SK-N-SH (cell line): ENCODE results near the gene COL10A1. TPM values are rescaled to one million over a fixed set of nuclear protein-coding genes. Genes with fewer than 3 reads are reported as not detected.

Experiments
- CTCF ChIA-PET: fragments of 300-600, 350-600 bp; formaldehyde crosslinking; extraction: SDS; loops from one replicate; lab custom pipeline; 2021; lab: Yijun Ruan, JAX
- POLR2A ChIA-PET: fragments of 350-600 bp; sonication (Branson Sonifier 250); formaldehyde crosslinking; extraction: SDS; loops from one replicate; lab custom pipeline; 2020; ENCODE audit warnings: antibody characterized with exemption, inconsistent platforms; lab: Yijun Ruan, JAX
- DNase-seq: peaks from one replicate; pipeline ENCODE4 v3.0.0; 2012
- H2AFZ ChIP-seq: fragments of 200-600 bp; sonication (generic); 2 replicates; pipeline ENCODE4 v1.8.1; 2016; ENCODE audit warnings: antibody characterized with exemption, mild to moderate bottlenecking, low read depth
- H3F3A ChIP-seq: fragments of 200-600 bp; sonication (generic); replicated peaks from 2 replicates; pipeline ENCODE3; 2016; ENCODE audit warnings: antibody characterized with exemption, mild to moderate bottlenecking; ENCODE audit not compliant: insufficient read depth
- H3K27ac ChIP-seq, 2 experiments: fragments of 200-500 bp in 1 of 2; fragments of 200-600 bp in 1 of 2; sonication (Bioruptor generic) in 1 of 2; sonication (generic), shearing (Covaris generic) in 1 of 2; 2 replicates each; pipeline versions ENCODE4 v1.5.1 to v1.6.1; 2014 to 2016; ENCODE audit warnings: low read depth in 2 of 2, inconsistent platforms in 1 of 2, low read length in 1 of 2, mild to moderate bottlenecking in 1 of 2, mixed read lengths in 1 of 2
- H3K27me3 ChIP-seq: fragments of 200-600 bp; sonication (generic), shearing (Covaris generic); 2 replicates; pipeline ENCODE4 v1.6.1; 2016; ENCODE audit warnings: mixed run types; ENCODE audit not compliant: insufficient read depth
- H3K36me3 ChIP-seq, 2 experiments: fragments of 200-500 bp in 1 of 2; fragments of 200-600 bp in 1 of 2; sonication (Bioruptor generic) in 1 of 2; sonication (generic) in 1 of 2; replicated peaks in 1 of 2; 2 replicates each; pipeline versions ENCODE3 to v1.5.1; 2014 to 2016; ENCODE audit warnings: low read length in 1 of 2, mild to moderate bottlenecking in 1 of 2; ENCODE audit not compliant: insufficient read depth in 2 of 2, control insufficient read depth in 1 of 2
- H3K4me1 ChIP-seq, 2 experiments: fragments of 200-500 bp in 1 of 2; fragments of 200-600 bp in 1 of 2; sonication (Bioruptor generic) in 1 of 2; sonication (generic), shearing (Covaris generic) in 1 of 2; 2 replicates each; pipeline versions ENCODE4 v1.5.1 to v1.6.1; 2014 to 2016; ENCODE audit warnings: low read depth in 1 of 2, low read length in 1 of 2, mixed run types in 1 of 2; ENCODE audit not compliant: insufficient read depth in 2 of 2, control insufficient read depth in 1 of 2
- H3K4me2 ChIP-seq: fragments of 200-600 bp; sonication (generic), shearing (Covaris generic); 2 replicates; pipeline ENCODE4 v1.6.1; 2017; ENCODE audit warnings: mixed run types
- H3K4me3 ChIP-seq, 2 experiments: fragments of 200-500 bp in 1 of 2; fragments of 200-600 bp in 1 of 2; sonication (Bioruptor generic) in 1 of 2; sonication (generic), shearing (Covaris generic) in 1 of 2; 2 replicates each; pipeline versions ENCODE4 v1.5.1 to v1.8.1; 2014 to 2016; ENCODE audit warnings: low read depth in 2 of 2, inconsistent platforms in 1 of 2, low read length in 1 of 2, mild to moderate bottlenecking in 1 of 2, mixed read lengths in 1 of 2, moderate library complexity in 1 of 2
- H3K79me2 ChIP-seq: fragments of 200-600 bp; sonication (generic); 2 replicates; pipeline ENCODE4 v1.8.1; 2017; ENCODE audit warnings: mild to moderate bottlenecking; ENCODE audit not compliant: insufficient read depth
- H3K9ac ChIP-seq: fragments of 200-600 bp; sonication (generic); 2 replicates; pipeline ENCODE4 v1.6.1; 2017; ENCODE audit warnings: mixed run types
- H3K9me2 ChIP-seq: fragments of 200-600 bp; sonication (generic); 2 replicates; pipeline ENCODE4 v1.6.1; 2017; ENCODE audit warnings: mixed run types
- H3K9me3 ChIP-seq: fragments of 200-600 bp; sonication (generic); 2 replicates; pipeline ENCODE4 v1.6.1; 2017; ENCODE audit warnings: mixed run types, mild to moderate bottlenecking, moderate library complexity
- H4K20me1 ChIP-seq: fragments of 200-600 bp; sonication (generic); 2 replicates; pipeline ENCODE4 v1.6.1; 2017; ENCODE audit warnings: mild to moderate bottlenecking, mixed run types; ENCODE audit not compliant: insufficient read depth
- CHD2 ChIP-seq: fragments of 150-350 bp; IDR thresholded peaks from 2 replicates; pipeline ENCODE4 v1.6.1; 2018; ENCODE audit warnings: low read length; ENCODE audit not compliant: partially characterized antibody
- ELF1 ChIP-seq: IDR thresholded peaks from 2 replicates; pipeline ENCODE4 v1.4.0; 2012
- EP300 ChIP-seq, 2 experiments: IDR thresholded peaks; 2 replicates each; pipeline versions ENCODE4 v1.4.0 to v1.6.1; 2012; ENCODE audit warnings: borderline replicate concordance in 1 of 2, low read depth in 1 of 2, low read length in 1 of 2
- FOSL2 ChIP-seq: IDR thresholded peaks from 2 replicates; pipeline ENCODE4 v1.4.0; 2012; ENCODE audit warnings: low read depth, mild to moderate bottlenecking, moderate library complexity, borderline replicate concordance
- GABPA ChIP-seq: IDR thresholded peaks from 2 replicates; pipeline ENCODE4 v1.4.0; 2012; ENCODE audit warnings: low read depth, mild to moderate bottlenecking
- IRF3 ChIP-seq: fragments of 150-350 bp; IDR thresholded peaks from 2 replicates; pipeline ENCODE4 v1.6.1; 2016; ENCODE audit warnings: mild to moderate bottlenecking, low read depth, low read length
- MAX ChIP-seq: IDR thresholded peaks from 2 replicates; pipeline ENCODE4 v1.4.0; 2012; ENCODE audit warnings: low read depth
- MEF2A ChIP-seq: IDR thresholded peaks from 2 replicates; pipeline ENCODE4 v1.4.0; 2012; ENCODE audit warnings: low read depth, borderline replicate concordance
- MXI1 ChIP-seq: IDR thresholded peaks from 2 replicates; pipeline ENCODE4 v1.6.1; 2012; ENCODE audit warnings: mild to moderate bottlenecking, low read depth, low read length, improper control_type of control experiment
- NFIC ChIP-seq: IDR thresholded peaks from 2 replicates; pipeline ENCODE4 v1.4.0; 2012; ENCODE audit warnings: borderline replicate concordance
- NRF1 ChIP-seq: IDR thresholded peaks from 2 replicates; pipeline ENCODE4 v1.6.1; 2012; ENCODE audit warnings: low read depth, mild to moderate bottlenecking, low read length
- POLR2AphosphoS5 ChIP-seq: IDR thresholded peaks from 2 replicates; pipeline ENCODE4 v1.6.1; 2012; ENCODE audit warnings: low read depth, low read length
- RAD21 ChIP-seq: IDR thresholded peaks from 2 replicates; pipeline ENCODE4 v1.6.1; 2012; ENCODE audit warnings: mild to moderate bottlenecking, low read length
- RCOR1 ChIP-seq: fragments of 150-350 bp; IDR thresholded peaks from 2 replicates; pipeline ENCODE4 v1.6.1; 2017; ENCODE audit warnings: antibody characterized with exemption, low read length
- REST ChIP-seq: IDR thresholded peaks from 2 replicates; pipeline ENCODE4 v1.6.1; 2012; ENCODE audit warnings: mild to moderate bottlenecking, low read depth, low read length, moderate library complexity
- RFX5 ChIP-seq: IDR thresholded peaks from 2 replicates; pipeline ENCODE4 v1.6.1; 2012; ENCODE audit warnings: mild to moderate bottlenecking, improper control_type of control experiment, low read length
- RXRA ChIP-seq: IDR thresholded peaks from 2 replicates; pipeline ENCODE4 v1.4.0; 2012; ENCODE audit warnings: low read depth, mild to moderate bottlenecking, borderline replicate concordance
- SIN3A ChIP-seq: IDR thresholded peaks from 2 replicates; pipeline ENCODE4 v1.6.1; 2012; ENCODE audit warnings: low read depth, mild to moderate bottlenecking, low read length, moderate library complexity, borderline replicate concordance
- TEAD4 ChIP-seq: IDR thresholded peaks from 2 replicates; pipeline ENCODE4 v1.4.0; 2012; ENCODE audit warnings: mild to moderate bottlenecking, borderline replicate concordance; ENCODE audit not compliant: insufficient read depth
- WGBS: methylation state at CpG from one replicate; pipeline ENCODE4 v1.1.6; 2017; ENCODE audit warnings: low lambda C conversion rate; 5-methylcytosine and 5-hydroxymethylcytosine counted together
- polyA plus RNA-seq, 3 experiments: library from polyadenylated mRNA; depleted of rRNA; stranded (reverse); fragments of >200 nt; gene quantifications; 2 replicates each; pipeline ENCODE4 v1.2.3, GENCODE V29; 2012
- TF ChIP-seq, protein P1 (sequence below): IDR thresholded peaks from 2 replicates; pipeline ENCODE4 v1.4.0; 2012; ENCODE audit warnings: low read depth, borderline replicate concordance
- TF ChIP-seq, protein P2 (sequence below): fragments of 150-350 bp; IDR thresholded peaks from 2 replicates; pipeline ENCODE4 v1.6.1; 2017; ENCODE audit warnings: antibody characterized with exemption, low read length, low read depth, borderline replicate concordance
- TF ChIP-seq, protein P3 (sequence below): IDR thresholded peaks from 2 replicates; pipeline ENCODE4 v1.4.0; 2012; ENCODE audit warnings: low read depth, borderline replicate concordance

COL10A1 gene
- polyA plus RNA-seq, 1 of the 3 experiments (the other 2 are of a cell fraction), result 5.1 TPM

DNA sequence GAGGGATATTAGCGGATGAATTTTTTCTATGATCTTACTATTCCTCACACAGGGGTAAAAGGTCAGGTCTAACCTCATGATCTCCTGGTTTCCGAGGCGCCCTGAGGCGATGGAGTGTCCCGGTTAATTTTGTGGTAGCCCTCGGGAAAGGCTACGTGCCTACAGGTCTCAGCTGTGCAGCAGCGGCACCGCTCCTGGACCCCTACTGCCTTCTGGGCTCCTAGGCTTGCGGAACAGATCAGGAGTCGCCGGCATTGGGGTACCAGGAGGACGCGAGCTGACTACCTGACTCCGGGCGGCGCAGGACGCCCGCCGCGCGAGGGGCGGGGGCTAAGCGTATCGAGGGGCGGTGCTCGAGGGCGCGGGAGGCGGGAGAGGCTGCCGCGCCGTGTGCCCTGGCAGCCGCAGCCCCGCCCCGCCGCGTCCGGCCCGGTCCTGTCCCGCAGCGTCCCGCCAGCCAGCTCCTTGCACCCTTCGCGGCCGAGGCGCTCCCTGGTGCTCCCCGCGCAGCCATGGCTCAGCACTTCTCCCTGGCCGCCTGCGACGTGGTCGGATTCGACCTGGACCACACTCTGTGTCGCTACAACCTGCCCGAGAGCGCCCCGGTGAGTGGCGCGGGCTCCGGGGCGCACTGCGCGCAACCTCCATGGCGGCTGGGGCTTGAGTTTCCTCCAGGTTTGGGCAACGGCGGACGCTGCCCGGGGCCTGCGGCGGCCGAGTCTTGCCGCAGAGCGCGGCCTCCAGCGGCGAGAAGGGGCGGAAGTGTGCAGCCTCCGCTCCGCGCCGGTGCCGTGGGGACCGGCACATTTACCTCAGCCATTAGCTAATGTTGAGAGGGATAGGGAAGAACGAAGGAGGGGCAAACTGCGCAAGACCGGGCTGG lies 25.3 kb downstream of the COL10A1 start, which contains the start of gene NT5DC1:
Gene NT5DC1, plus strand, starts transcription at position 435 of the 883 bp plus-strand sequence. Its CDS starts 78 bp downstream, at position 513.
- Histone ChIP-seq H3K9me3 (peaks cover 9% of the 10 kb centered on the region; the same call in 1 of the 2 replicates), H3K36me3 (no peaks in the 10 kb centered on the region), H3F3A (peaks cover 21% of the 10 kb centered on the region), H3K79me2 (0 out of 2 replicates have a peak, but pooled peaks cover 4% of the 10 kb centered on the region), H3K9me2 (no peaks in the 10 kb centered on the region), H3K27ac (peak within 1 kb of the TSS; percentile 79 to 92), H3K9ac (peak within 1 kb of the TSS; percentile 83), H3K4me3 (peak within 1 kb of the TSS; percentile 71 to 95), H3K27me3 (no peaks in the 10 kb centered on the region), H4K20me1 (no peaks in the 10 kb centered on the region), H3K4me1 (peaks cover under 1 to 16% of the 10 kb centered on the region in 2 experiments; a peak in 3 of 4 replicates), H2AFZ (peak within 1 kb of the TSS; percentile 97), H3K4me2 (peak within 1 kb of the TSS; percentile 97)
- 4% methylated on average over 19 of the region's 87 CpGs for WGBS
- CTCF ChIA-PET, result interaction anchor here (0.7 to 2.3 kb wide), 10 partner anchors 10 to 1353 kb away, joined by 3 to 16 read pairs (median 3); no protein-coding TSS in a partner anchor
- DNase-seq, result peak; percentile 95
- POLR2A ChIA-PET, result interaction anchor here (0.7 to 1.3 kb wide), 5 partner anchors 9 to 470 kb away, joined by 3 to 6 read pairs (median 3); no protein-coding TSS in a partner anchor
- TF ChIP-seq GABPA (0 out of 2 replicates have a peak, but pooled peaks have one; percentile 38), TEAD4 (no peak), RAD21 (no peak; the same call in 1 of the 2 replicates), FOSL2 (no peak), MEF2A (no peak), ELF1 (no peak), REST (no peak), EP300 (IDR thresholded peaks at IDR 0.05; ENCODE audit: borderline replicate concordance in 1 of 2, low read depth in 1 of 2, low read length in 1 of 2) (no peak), MAX (0 out of 2 replicates have a peak, but pooled peaks have one; percentile 51), RFX5 (no peak), NFIC (no peak), RXRA (no peak), CHD2 (no peak), SIN3A (no peak), NRF1 (peak; percentile 55), POLR2AphosphoS5 (peak; percentile 80), RCOR1 (no peak), IRF3 (no peak), MXI1 (no peak; the same call in 1 of the 2 replicates)
- TF ChIP-seq, protein P1, sequence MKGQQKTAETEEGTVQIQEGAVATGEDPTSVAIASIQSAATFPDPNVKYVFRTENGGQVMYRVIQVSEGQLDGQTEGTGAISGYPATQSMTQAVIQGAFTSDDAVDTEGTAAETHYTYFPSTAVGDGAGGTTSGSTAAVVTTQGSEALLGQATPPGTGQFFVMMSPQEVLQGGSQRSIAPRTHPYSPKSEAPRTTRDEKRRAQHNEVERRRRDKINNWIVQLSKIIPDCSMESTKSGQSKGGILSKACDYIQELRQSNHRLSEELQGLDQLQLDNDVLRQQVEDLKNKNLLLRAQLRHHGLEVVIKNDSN, result no peak
- TF ChIP-seq, protein P2, sequence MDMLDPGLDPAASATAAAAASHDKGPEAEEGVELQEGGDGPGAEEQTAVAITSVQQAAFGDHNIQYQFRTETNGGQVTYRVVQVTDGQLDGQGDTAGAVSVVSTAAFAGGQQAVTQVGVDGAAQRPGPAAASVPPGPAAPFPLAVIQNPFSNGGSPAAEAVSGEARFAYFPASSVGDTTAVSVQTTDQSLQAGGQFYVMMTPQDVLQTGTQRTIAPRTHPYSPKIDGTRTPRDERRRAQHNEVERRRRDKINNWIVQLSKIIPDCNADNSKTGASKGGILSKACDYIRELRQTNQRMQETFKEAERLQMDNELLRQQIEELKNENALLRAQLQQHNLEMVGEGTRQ, result no peak
- TF ChIP-seq, protein P3, sequence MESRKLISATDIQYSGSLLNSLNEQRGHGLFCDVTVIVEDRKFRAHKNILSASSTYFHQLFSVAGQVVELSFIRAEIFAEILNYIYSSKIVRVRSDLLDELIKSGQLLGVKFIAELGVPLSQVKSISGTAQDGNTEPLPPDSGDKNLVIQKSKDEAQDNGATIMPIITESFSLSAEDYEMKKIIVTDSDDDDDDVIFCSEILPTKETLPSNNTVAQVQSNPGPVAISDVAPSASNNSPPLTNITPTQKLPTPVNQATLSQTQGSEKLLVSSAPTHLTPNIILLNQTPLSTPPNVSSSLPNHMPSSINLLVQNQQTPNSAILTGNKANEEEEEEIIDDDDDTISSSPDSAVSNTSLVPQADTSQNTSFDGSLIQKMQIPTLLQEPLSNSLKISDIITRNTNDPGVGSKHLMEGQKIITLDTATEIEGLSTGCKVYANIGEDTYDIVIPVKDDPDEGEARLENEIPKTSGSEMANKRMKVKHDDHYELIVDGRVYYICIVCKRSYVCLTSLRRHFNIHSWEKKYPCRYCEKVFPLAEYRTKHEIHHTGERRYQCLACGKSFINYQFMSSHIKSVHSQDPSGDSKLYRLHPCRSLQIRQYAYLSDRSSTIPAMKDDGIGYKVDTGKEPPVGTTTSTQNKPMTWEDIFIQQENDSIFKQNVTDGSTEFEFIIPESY, result no peak
